Cardiac ventricle fibroblast (primary cell): ENCODE measurements around the gene VRK2. TPM values are rescaled to one million over a fixed set of nuclear protein-coding genes. Genes with fewer than 3 reads are reported as not detected.

ENCODE experiments used
- total RNA-seq: library from RNA; depleted of rRNA; stranded (reverse); fragments of >200 nt; gene quantifications from 2 replicates; pipeline ENCODE4 v1.2.3, GENCODE V29; 2015

VRK2 gene
- total RNA-seq: 6.4 and 7.7 TPM in 2 replicates

DNA sequence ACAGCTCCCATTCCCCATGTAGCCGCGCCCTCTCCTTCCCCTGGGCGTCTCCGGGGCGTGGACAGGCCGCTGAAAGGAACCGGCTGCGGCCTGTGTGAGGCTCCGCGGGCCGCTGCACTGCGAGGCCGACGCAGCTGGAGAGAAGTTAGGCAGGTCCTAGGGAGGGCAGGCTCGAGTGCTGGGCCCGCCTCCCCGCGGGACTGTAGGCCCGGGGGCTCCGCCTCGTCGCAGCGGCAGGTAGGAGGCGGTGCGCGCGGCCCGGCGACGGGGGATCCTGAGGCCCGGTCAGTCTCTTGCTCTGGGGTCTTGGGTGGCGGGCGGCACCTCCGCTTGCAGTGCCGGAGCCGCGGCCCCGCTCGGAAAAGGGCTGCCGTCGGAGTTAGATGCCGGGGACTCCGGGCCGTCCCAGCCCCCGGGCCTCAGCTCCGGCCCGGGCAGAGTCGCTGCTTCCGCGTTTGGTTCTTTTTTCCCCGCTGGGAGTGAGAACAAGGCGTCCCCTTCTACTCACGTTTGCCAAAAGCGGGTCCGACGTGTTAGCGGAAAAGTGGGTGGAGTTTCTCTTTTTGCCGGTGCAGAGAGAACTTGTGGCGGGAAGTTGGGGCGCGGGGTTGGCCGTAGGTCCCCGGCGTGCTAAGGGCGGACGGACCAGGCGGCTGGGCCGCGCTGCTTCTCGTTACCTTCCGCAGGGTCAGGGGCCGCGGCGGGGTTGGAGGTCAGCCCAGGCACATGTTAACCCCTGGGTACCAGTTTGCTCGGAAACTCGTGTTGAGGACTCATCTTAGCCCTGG is at the start of gene VRK2:
TSS of gene VRK2 (plus strand) at position 222 of the 788 bp plus-strand sequence. CDS start 2,026 bp downstream, outside the sequence.

Other genes starting within 250 kb of the VRK2 start
- gene FANCL, start 194.5 kb downstream of the VRK2 start, total RNA-seq: 5.4 and 16.2 TPM in 2 replicates